ENCODE results near the gene SRGAP2C.
"Not testable (repeated sequence)": the region's sequence is repeated elsewhere in the genome, so short reads cannot be mapped to it uniquely, and the experiment has no call there.

DNA sequence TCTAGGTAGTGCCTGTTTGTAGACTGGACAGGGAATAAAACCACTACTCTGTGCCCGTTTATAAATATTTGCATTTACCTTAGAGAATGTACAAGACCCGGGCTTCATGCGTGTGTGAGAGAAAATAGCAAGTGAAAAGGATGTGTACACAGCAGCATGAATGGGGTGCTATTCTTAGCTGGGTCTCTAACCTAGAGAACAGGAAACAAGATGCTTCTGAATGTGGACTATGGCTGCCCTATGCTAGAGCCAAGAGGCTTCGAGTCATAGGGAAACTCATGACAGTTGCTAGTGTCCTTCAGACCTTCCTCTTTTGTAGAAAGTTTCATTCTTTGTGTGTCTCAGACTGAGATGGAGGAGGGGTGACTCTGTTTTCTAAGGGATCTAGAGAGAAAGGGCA is 39.9 kb downstream of the SRGAP2C start:
- TF ChIP-seq, protein P1, sequence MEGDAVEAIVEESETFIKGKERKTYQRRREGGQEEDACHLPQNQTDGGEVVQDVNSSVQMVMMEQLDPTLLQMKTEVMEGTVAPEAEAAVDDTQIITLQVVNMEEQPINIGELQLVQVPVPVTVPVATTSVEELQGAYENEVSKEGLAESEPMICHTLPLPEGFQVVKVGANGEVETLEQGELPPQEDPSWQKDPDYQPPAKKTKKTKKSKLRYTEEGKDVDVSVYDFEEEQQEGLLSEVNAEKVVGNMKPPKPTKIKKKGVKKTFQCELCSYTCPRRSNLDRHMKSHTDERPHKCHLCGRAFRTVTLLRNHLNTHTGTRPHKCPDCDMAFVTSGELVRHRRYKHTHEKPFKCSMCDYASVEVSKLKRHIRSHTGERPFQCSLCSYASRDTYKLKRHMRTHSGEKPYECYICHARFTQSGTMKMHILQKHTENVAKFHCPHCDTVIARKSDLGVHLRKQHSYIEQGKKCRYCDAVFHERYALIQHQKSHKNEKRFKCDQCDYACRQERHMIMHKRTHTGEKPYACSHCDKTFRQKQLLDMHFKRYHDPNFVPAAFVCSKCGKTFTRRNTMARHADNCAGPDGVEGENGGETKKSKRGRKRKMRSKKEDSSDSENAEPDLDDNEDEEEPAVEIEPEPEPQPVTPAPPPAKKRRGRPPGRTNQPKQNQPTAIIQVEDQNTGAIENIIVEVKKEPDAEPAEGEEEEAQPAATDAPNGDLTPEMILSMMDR (IDR thresholded peaks at IDR 0.05; ENCODE audit: extremely low read depth in 1 of 2, insufficient read depth in 1 of 2, low read depth in 1 of 2, low read length in 2 of 2), result not testable (repeated sequence)
- TF ChIP-seq POLR2A (IDR thresholded peaks at IDR 0.05; ENCODE audit: low read depth, low read length); POLR2AphosphoS5 (IDR thresholded peaks at IDR 0.05; ENCODE audit: insufficient read depth, low read depth, low read length): not testable (repeated sequence)
